ENCODE results near the gene TSPAN31. TPM values are rescaled to one million over a fixed set of nuclear protein-coding genes. Genes with fewer than 3 reads are reported as not detected.
A peak's percentile ranks its signal among the peaks of the same experiment; 100 is the strongest.

The TSPAN31 gene
- total and polyA plus RNA-seq, 12 donors = 25.3 to 115 (median 55.9) TPM

- peaks cover 0 to 9% of the 10 kb centered on the region in 2 donors for H3K36me3 ChIP-seq (replicated peaks in 1 of 2)
- intact Hi-C loops (cut with DNase I) = no loop called here
- no peak for DNase-seq
- no peaks in the 10 kb centered on the region for H3K9me3 ChIP-seq (replicated peaks in 1 of 3)
- H3K27ac ChIP-seq = no peak overlapping the region
- H3K4me1 ChIP-seq (replicated peaks in 1 of 2) = peaks cover 7 to 15% of the 10 kb centered on the region in 2 donors
- no peaks in the 10 kb centered on the region for H3K27me3 ChIP-seq
- 93 to 100% (median 97%) methylated on average over 1 to 4 of the region's 4 CpGs for WGBS, 4 donors
- TF ChIP-seq CTCF (IDR thresholded peaks at IDR 0.05) (no peak), POLR2A (IDR thresholded peaks at IDR 0.05) (no peak)
- no peak overlapping the region for H3K4me3 ChIP-seq
Measured at GRCh38 chr12:57780284-57780897, 35.6 kb downstream of the TSPAN31 start.

GRCh38 chr12:57781244-57781643 lies 36.4 kb downstream of the TSPAN31 start:
- Histone ChIP-seq H3K27me3 (no peaks in the 10 kb centered on the region), H3K36me3 (replicated peaks in 1 of 2) (peaks cover 0 to 17% of the 10 kb centered on the region in 2 donors), H3K9me3 (replicated peaks in 1 of 3) (no peaks in the 10 kb centered on the region), H3K4me1 (replicated peaks in 1 of 2) (peaks cover 7 to 15% of the 10 kb centered on the region in 2 donors), H3K27ac (no peak overlapping the region), H3K4me3 (no peak overlapping the region)
- DNase-seq = no peak
- intact Hi-C loops (cut with DNase I) = no loop called here
- TF ChIP-seq CTCF (IDR thresholded peaks at IDR 0.05) = no peak
- no peak for TF ChIP-seq POLR2A (IDR thresholded peaks at IDR 0.05)
- WGBS, 4 donors = 89 to 96% (median 91%) methylated on average over 3 of the region's 3 CpGs

- DNase-seq = no peak
- Histone ChIP-seq H3K36me3 (replicated peaks in 1 of 2) (peaks cover 0 to 23% of the 10 kb centered on the region in 2 donors), H3K27ac (peak overlapping the region in 1 of 5 donors; percentile 14), H3K4me1 (replicated peaks in 1 of 2) (peaks cover 7 to 15% of the 10 kb centered on the region in 2 donors), H3K9me3 (replicated peaks in 1 of 3) (no peaks in the 10 kb centered on the region), H3K27me3 (no peaks in the 10 kb centered on the region), H3K4me3 (no peak overlapping the region)
- intact Hi-C loops (cut with DNase I) = no loop called here
- WGBS, 4 donors = 62 to 73% (median 65%) methylated on average over 2 of the region's 2 CpGs
- TF ChIP-seq CTCF (IDR thresholded peaks at IDR 0.05) (no peak), POLR2A (IDR thresholded peaks at IDR 0.05) (no peak)
Measured at GRCh38 chr12:57781801-57782200, 37.0 kb downstream of the TSPAN31 start.

GRCh38 chr12:57782243-57782607 lies 37.4 kb downstream of the TSPAN31 start:
- peaks cover 7 to 15% of the 10 kb centered on the region in 2 donors for H3K4me1 ChIP-seq (replicated peaks in 1 of 2)
- peak overlapping the region in 2 of 4 donors; percentile 65 to 95 for H3K4me3 ChIP-seq
- DNase-seq = no peak
- H3K27me3 ChIP-seq = no peaks in the 10 kb centered on the region
- WGBS, 4 donors = 7 to 13% (median 12%) methylated on average over 4 of the region's 4 CpGs
- peaks cover 0 to 27% of the 10 kb centered on the region in 2 donors for H3K36me3 ChIP-seq (replicated peaks in 1 of 2)
- TF ChIP-seq POLR2A (IDR thresholded peaks at IDR 0.05) = no peak
- TF ChIP-seq CTCF (IDR thresholded peaks at IDR 0.05) = no peak
- H3K27ac ChIP-seq = peak overlapping the region in 2 of 5 donors; percentile 14 to 43
- intact Hi-C loops (cut with DNase I) = no loop called here
- no peaks in the 10 kb centered on the region for H3K9me3 ChIP-seq (replicated peaks in 1 of 3)
